H9 (cell line): ENCODE measurements around the gene PLD3. TPM values are rescaled to one million over a fixed set of nuclear protein-coding genes. Genes with fewer than 3 reads are reported as not detected.

ENCODE experiments used
- DNase-seq: peaks from one replicate; pipeline ENCODE4 v3.0.0-alpha.2; 2017
- H2AFZ ChIP-seq: one replicate; pipeline ENCODE4 v1.6.1; 2013; ENCODE audit warnings: mild to moderate bottlenecking, low read length, control low read depth, moderate library complexity
- H2AK5ac ChIP-seq: 2 replicates; pipeline ENCODE4 v1.6.1; 2013; ENCODE audit warnings: low read length, control low read depth, mixed read lengths; ENCODE audit not compliant: insufficient read length
- H2BK120ac ChIP-seq: one replicate; pipeline ENCODE4 v1.6.1; 2013; ENCODE audit warnings: low read depth, mild to moderate bottlenecking, low read length, control low read depth, inconsistent platforms; ENCODE audit not compliant: poor library complexity, severe bottlenecking
- H2BK12ac ChIP-seq: 2 replicates; pipeline ENCODE4 v1.6.1; 2013; ENCODE audit warnings: low read length, control low read depth, mixed read lengths, low read depth; ENCODE audit not compliant: insufficient read length
- H2BK15ac ChIP-seq: 2 replicates; pipeline ENCODE4 v1.6.1; 2013; ENCODE audit warnings: low read depth, low read length, control low read depth
- H2BK20ac ChIP-seq: one replicate; pipeline ENCODE4 v1.6.1; 2013; ENCODE audit warnings: low read depth, mild to moderate bottlenecking, low read length, control low read depth, inconsistent platforms; ENCODE audit not compliant: poor library complexity, severe bottlenecking
- H2BK5ac ChIP-seq: 2 replicates; pipeline ENCODE4 v1.6.1; 2013; ENCODE audit warnings: low read length, control low read depth, mixed read lengths; ENCODE audit not compliant: insufficient read length
- H3K14ac ChIP-seq: 2 replicates; pipeline ENCODE4 v1.6.1; 2013; ENCODE audit warnings: low read length, control low read depth; ENCODE audit not compliant: insufficient read depth
- H3K18ac ChIP-seq: 2 replicates; pipeline ENCODE4 v1.6.1; 2013; ENCODE audit warnings: low read depth, mild to moderate bottlenecking, mixed read lengths, low read length, control low read depth; ENCODE audit not compliant: insufficient read length
- H3K23ac ChIP-seq: 2 replicates; pipeline ENCODE4 v1.6.1; 2013; ENCODE audit warnings: low read length, control low read depth, mixed read lengths, low read depth; ENCODE audit not compliant: insufficient read length
- H3K23me2 ChIP-seq: 2 replicates; pipeline ENCODE4 v1.6.1; 2013; ENCODE audit warnings: low read depth, mild to moderate bottlenecking, mixed read lengths, low read length, control low read depth; ENCODE audit not compliant: insufficient read length, poor library complexity, severe bottlenecking
- H3K27ac ChIP-seq: 2 replicates; pipeline ENCODE4 v1.5.1; 2013; ENCODE audit warnings: low read length, control low read depth, mixed read lengths, low read depth; ENCODE audit not compliant: insufficient read length
- H3K27me3 ChIP-seq: 2 replicates; pipeline ENCODE4 v1.6.1; 2013; ENCODE audit warnings: low read length, control low read depth, inconsistent platforms; ENCODE audit not compliant: insufficient read depth
- H3K4ac ChIP-seq: 2 replicates; pipeline ENCODE4 v1.6.1; 2013; ENCODE audit warnings: low read depth, mild to moderate bottlenecking, control low read depth, inconsistent platforms, low read length, moderate library complexity
- H3K4me1 ChIP-seq: 2 replicates; pipeline ENCODE4 v1.6.1; 2013; ENCODE audit warnings: low read length, control low read depth, inconsistent platforms; ENCODE audit not compliant: insufficient read depth
- H3K4me2 ChIP-seq: 2 replicates; pipeline ENCODE4 v1.6.1; 2013; ENCODE audit warnings: low read length, control low read depth, mixed read lengths; ENCODE audit not compliant: insufficient read length, insufficient read depth
- H3K56ac ChIP-seq: 2 replicates; pipeline ENCODE4 v1.6.1; 2013; ENCODE audit warnings: low read depth, mild to moderate bottlenecking, mixed read lengths, low read length, control low read depth; ENCODE audit not compliant: insufficient read length
- H3K79me1 ChIP-seq: 2 replicates; pipeline ENCODE4 v1.6.1; 2013; ENCODE audit warnings: low read depth, mild to moderate bottlenecking, moderate library complexity, low read length, control low read depth, inconsistent platforms; ENCODE audit not compliant: insufficient read depth, poor library complexity, severe bottlenecking
- H3K79me2 ChIP-seq: 2 replicates; pipeline ENCODE4 v1.6.1; 2013; ENCODE audit warnings: low read length, control low read depth, inconsistent platforms; ENCODE audit not compliant: insufficient read depth
- H3K9ac ChIP-seq: 2 replicates; pipeline ENCODE4 v1.6.1; 2013; ENCODE audit warnings: low read length, control low read depth, mixed read lengths; ENCODE audit not compliant: insufficient read length; ENCODE audit errors: extremely low read depth
- H3K9me3 ChIP-seq: one replicate; pipeline ENCODE4 v1.6.1; 2013; ENCODE audit warnings: low read depth, low read length, inconsistent platforms; ENCODE audit not compliant: control insufficient read depth
- H3T11ph ChIP-seq: one replicate; pipeline ENCODE4 v1.6.1; 2013; ENCODE audit warnings: mild to moderate bottlenecking, low read length, control low read depth, inconsistent platforms
- H4K20me1 ChIP-seq: one replicate; pipeline ENCODE4 v1.6.1; 2013; ENCODE audit not compliant: control insufficient read depth, insufficient read length, insufficient read depth
- H4K5ac ChIP-seq: 2 replicates; pipeline ENCODE4 v1.6.1; 2013; ENCODE audit warnings: low read depth, mild to moderate bottlenecking, mixed read lengths, low read length, control low read depth; ENCODE audit not compliant: insufficient read length
- H4K8ac ChIP-seq: replicated peaks from 2 replicates; pipeline ENCODE4 v1.6.1; 2013; ENCODE audit warnings: low read length, control low read depth, mixed read lengths, low read depth; ENCODE audit not compliant: insufficient read length
- H4K91ac ChIP-seq: 2 replicates; pipeline ENCODE4 v1.6.1; 2013; ENCODE audit warnings: low read depth, mild to moderate bottlenecking, moderate library complexity, mixed read lengths, low read length, control low read depth; ENCODE audit not compliant: insufficient read length
- H3K27ac Mint-ChIP-seq, 3 experiments: 2 replicates in 2 of 3; 3 replicates in 1 of 3; pipeline ENCODE4 v1.8.0; 2020 to 2021; ENCODE audit warnings: mixed read lengths in 3 of 3, mild to moderate bottlenecking in 1 of 3, moderate library complexity in 1 of 3
- H3K27me3 Mint-ChIP-seq: 2 replicates; pipeline ENCODE4 v1.8.0; 2021; ENCODE audit warnings: low read depth, mild to moderate bottlenecking, moderate library complexity, mixed read lengths
- H3K36me3 Mint-ChIP-seq, 3 experiments: 2 replicates in 2 of 3; 3 replicates in 1 of 3; pipeline ENCODE4 v1.8.0; 2020 to 2021; ENCODE audit warnings: low read depth in 3 of 3, mixed read lengths in 3 of 3; ENCODE audit not compliant: insufficient read depth in 1 of 3
- H3K4me1 Mint-ChIP-seq, 2 experiments: 2 replicates each; pipeline ENCODE4 v1.8.0; 2020; ENCODE audit warnings: mixed read lengths in 2 of 2
- H3K4me3 Mint-ChIP-seq, 2 experiments: 2 replicates in 1 of 2; 3 replicates in 1 of 2; pipeline ENCODE4 v1.8.0; 2020 to 2021; ENCODE audit warnings: mild to moderate bottlenecking in 2 of 2, mixed read lengths in 2 of 2, moderate library complexity in 1 of 2
- H3K9me3 Mint-ChIP-seq, 2 experiments: 2 replicates in 1 of 2; 3 replicates in 1 of 2; pipeline ENCODE4 v1.8.0; 2020; ENCODE audit warnings: mild to moderate bottlenecking in 2 of 2, mixed read lengths in 2 of 2, moderate library complexity in 1 of 2
- WGBS: extraction: QIAGEN DNeasy Blood & Tissue Kit; methylation state at CpG from one replicate; pipeline ENCODE4 v1.1.7; 2013; ENCODE audit warnings: missing lambda C conversion rate, low lambda C conversion rate, mixed read lengths; ENCODE audit not compliant: insufficient read length; ENCODE audit errors: extremely low coverage; 5-methylcytosine and 5-hydroxymethylcytosine counted together
- total RNA-seq: library from RNA; stranded (reverse); gene quantifications from 2 replicates; pipeline ENCODE4 v1.2.1, GENCODE V29; 2021
- TF ChIP-seq, protein P1 (sequence below): fragments of 200-600 bp; sonication (generic); conservative IDR thresholded peaks from 3 replicates; pipeline ENCODE4 v1.8.0; 2021; ENCODE audit warnings: antibody characterized with exemption, mild to moderate bottlenecking

Gene PLD3
- total RNA-seq, 1 experiment from 2014 or later: 194 TPM

DNA sequence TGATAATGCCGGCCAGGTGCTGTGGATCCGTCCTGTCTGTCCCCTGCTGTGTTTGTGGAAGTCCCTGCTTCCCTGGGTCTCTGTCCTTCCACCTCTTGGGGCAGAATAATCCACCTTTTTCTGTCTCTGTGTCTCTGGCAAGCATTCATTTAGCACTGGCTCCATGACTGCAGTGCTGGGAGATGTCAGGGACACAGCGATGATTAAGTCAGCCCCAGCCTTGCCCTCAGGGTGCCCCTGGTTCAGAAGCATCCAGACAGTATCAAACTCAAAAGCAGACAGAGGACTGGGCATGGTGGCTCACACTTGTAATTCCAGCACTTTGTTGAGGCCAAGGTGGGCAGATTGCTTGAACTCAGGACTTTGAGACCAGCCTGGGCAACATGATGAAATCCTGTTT is 40.0 kb downstream of the PLD3 start:
- Mint-ChIP-seq H3K27ac (no peak overlapping the region), H3K4me3 (no peak overlapping the region), H3K4me1 (peaks cover 11 to 16% of the 10 kb centered on the region in 2 experiments), H3K27me3 (peaks cover 10% of the 10 kb centered on the region; the same call in 1 of the 2 replicates), H3K9me3 (no peaks in the 10 kb centered on the region), H3K36me3 (no peaks in the 10 kb centered on the region)
- Histone ChIP-seq H3K23me2 (no peaks in the 10 kb centered on the region), H2AK5ac (no peak overlapping the region), H4K5ac (no peak overlapping the region), H3K4me1 (no peaks in the 10 kb centered on the region), H3T11ph (no peak overlapping the region), H2AFZ (no peak overlapping the region), H2BK20ac (no peak overlapping the region), H3K79me1 (no peaks in the 10 kb centered on the region), H3K79me2 (no peaks in the 10 kb centered on the region), H2BK5ac (no peak overlapping the region), H3K56ac (no peak overlapping the region), H3K23ac (no peak overlapping the region), H2BK12ac (no peak overlapping the region), H3K4me2 (no peak overlapping the region), H2BK120ac (no peak overlapping the region), H3K27ac (no peak overlapping the region), H2BK15ac (no peak overlapping the region), H4K8ac (no peak overlapping the region), H3K9me3 (no peaks in the 10 kb centered on the region), H3K9ac (no peak overlapping the region), H3K27me3 (no peaks in the 10 kb centered on the region), H4K91ac (no peak overlapping the region), H4K20me1 (no peaks in the 10 kb centered on the region), H3K18ac (no peak overlapping the region), H3K4ac (no peak overlapping the region), H3K14ac (no peak overlapping the region)
- no CpG with 5 or more reads among the region's 3 CpGs for WGBS
- no peak for DNase-seq
- TF ChIP-seq, protein P1, sequence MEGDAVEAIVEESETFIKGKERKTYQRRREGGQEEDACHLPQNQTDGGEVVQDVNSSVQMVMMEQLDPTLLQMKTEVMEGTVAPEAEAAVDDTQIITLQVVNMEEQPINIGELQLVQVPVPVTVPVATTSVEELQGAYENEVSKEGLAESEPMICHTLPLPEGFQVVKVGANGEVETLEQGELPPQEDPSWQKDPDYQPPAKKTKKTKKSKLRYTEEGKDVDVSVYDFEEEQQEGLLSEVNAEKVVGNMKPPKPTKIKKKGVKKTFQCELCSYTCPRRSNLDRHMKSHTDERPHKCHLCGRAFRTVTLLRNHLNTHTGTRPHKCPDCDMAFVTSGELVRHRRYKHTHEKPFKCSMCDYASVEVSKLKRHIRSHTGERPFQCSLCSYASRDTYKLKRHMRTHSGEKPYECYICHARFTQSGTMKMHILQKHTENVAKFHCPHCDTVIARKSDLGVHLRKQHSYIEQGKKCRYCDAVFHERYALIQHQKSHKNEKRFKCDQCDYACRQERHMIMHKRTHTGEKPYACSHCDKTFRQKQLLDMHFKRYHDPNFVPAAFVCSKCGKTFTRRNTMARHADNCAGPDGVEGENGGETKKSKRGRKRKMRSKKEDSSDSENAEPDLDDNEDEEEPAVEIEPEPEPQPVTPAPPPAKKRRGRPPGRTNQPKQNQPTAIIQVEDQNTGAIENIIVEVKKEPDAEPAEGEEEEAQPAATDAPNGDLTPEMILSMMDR: no peak
